Measurements from ENCODE around the gene ZG16B.

The ZG16B gene

GRCh38 chr16:2829501-2830354, at the start of gene ZG16B:
TSS of gene ZG16B (plus strand) at chr16:2830303. CDS start at chr16:2830442, 139 bp downstream.
- no peak for DNase-seq (ENCODE audit: low read depth)

- no peak for DNase-seq (ENCODE audit: low read depth)
Observed at GRCh38 chr16:2782583-2783351, 47.3 kb upstream of the ZG16B start.

- no peak for DNase-seq (ENCODE audit: low read depth)
Observed at GRCh38 chr16:2783581-2784357, 46.3 kb upstream of the ZG16B start.

GRCh38 chr16:2784358-2785100, 45.6 kb upstream of the ZG16B start:
- DNase-seq (ENCODE audit: low read depth), result no peak

- no peak for DNase-seq (ENCODE audit: low read depth)
Observed at GRCh38 chr16:2785101-2785991, 44.8 kb upstream of the ZG16B start.

GRCh38 chr16:2786061-2786825, 43.9 kb upstream of the ZG16B start:
- no peak for DNase-seq (ENCODE audit: low read depth)

- no peak for DNase-seq (ENCODE audit: low read depth)
Observed at GRCh38 chr16:2786826-2787151, 43.3 kb upstream of the ZG16B start.

GRCh38 chr16:2787406-2787805, 42.7 kb upstream of the ZG16B start, which contains the start of gene PRSS33:
TSS of gene PRSS33 (minus strand) at chr16:2787560. CDS start at chr16:2786547, 1,013 bp downstream.
- DNase-seq (ENCODE audit: low read depth), result no peak

GRCh38 chr16:2787961-2788360, 42.1 kb upstream of the ZG16B start:
- no peak for DNase-seq (ENCODE audit: low read depth)

GRCh38 chr16:2790631-2791030, 39.5 kb upstream of the ZG16B start:
- DNase-seq (ENCODE audit: low read depth), result no peak

- no peak for DNase-seq (ENCODE audit: low read depth)
Observed at GRCh38 chr16:2791174-2791573, 38.9 kb upstream of the ZG16B start.

GRCh38 chr16:2792940-2793339, 37.2 kb upstream of the ZG16B start:
- no peak for DNase-seq (ENCODE audit: low read depth)

- DNase-seq (ENCODE audit: low read depth), result no peak
Observed at GRCh38 chr16:2795395-2796143, 34.5 kb upstream of the ZG16B start.

GRCh38 chr16:2798723-2799204, 31.3 kb upstream of the ZG16B start:
- DNase-seq (ENCODE audit: low read depth), result no peak

- DNase-seq (ENCODE audit: low read depth), result no peak
Observed at GRCh38 chr16:2799205-2799858, 30.8 kb upstream of the ZG16B start.

- DNase-seq (ENCODE audit: low read depth), result no peak
Observed at GRCh38 chr16:2799859-2800226, 30.3 kb upstream of the ZG16B start.

- DNase-seq (ENCODE audit: low read depth), result no peak
Observed at GRCh38 chr16:2803545-2804195, 26.4 kb upstream of the ZG16B start.

GRCh38 chr16:2804728-2805127, 25.4 kb upstream of the ZG16B start:
- no peak for DNase-seq (ENCODE audit: low read depth)
